Neuron (in vitro differentiated cells): ENCODE measurements around the gene SOBP.
"Not testable (repeated sequence)": the region's sequence is repeated elsewhere in the genome, so short reads cannot be mapped to it uniquely, and the experiment has no call there.

Source experiments
- H2AFZ ChIP-seq: one replicate; pipeline ENCODE4 v1.6.1; 2013; ENCODE audit warnings: low read depth, mild to moderate bottlenecking, inconsistent platforms, low read length, moderate library complexity
- H3K27me3 ChIP-seq: one replicate; pipeline ENCODE4 v1.6.1; 2013; ENCODE audit warnings: low read length; ENCODE audit not compliant: insufficient read depth
- H3K36me3 ChIP-seq: one replicate; pipeline ENCODE4 v1.6.1; 2013; ENCODE audit warnings: low read length; ENCODE audit not compliant: insufficient read depth
- H3K4me1 ChIP-seq: one replicate; pipeline ENCODE4 v1.6.1; 2013; ENCODE audit warnings: low read length; ENCODE audit not compliant: insufficient read depth
- H3K4me3 ChIP-seq: 2 replicates; pipeline ENCODE4 v1.5.1; 2013; ENCODE audit warnings: mild to moderate bottlenecking, low read length, moderate library complexity
- H3K9me3 ChIP-seq: one replicate; pipeline ENCODE4 v1.6.1; 2013; ENCODE audit warnings: low read length

SOBP gene

DNA sequence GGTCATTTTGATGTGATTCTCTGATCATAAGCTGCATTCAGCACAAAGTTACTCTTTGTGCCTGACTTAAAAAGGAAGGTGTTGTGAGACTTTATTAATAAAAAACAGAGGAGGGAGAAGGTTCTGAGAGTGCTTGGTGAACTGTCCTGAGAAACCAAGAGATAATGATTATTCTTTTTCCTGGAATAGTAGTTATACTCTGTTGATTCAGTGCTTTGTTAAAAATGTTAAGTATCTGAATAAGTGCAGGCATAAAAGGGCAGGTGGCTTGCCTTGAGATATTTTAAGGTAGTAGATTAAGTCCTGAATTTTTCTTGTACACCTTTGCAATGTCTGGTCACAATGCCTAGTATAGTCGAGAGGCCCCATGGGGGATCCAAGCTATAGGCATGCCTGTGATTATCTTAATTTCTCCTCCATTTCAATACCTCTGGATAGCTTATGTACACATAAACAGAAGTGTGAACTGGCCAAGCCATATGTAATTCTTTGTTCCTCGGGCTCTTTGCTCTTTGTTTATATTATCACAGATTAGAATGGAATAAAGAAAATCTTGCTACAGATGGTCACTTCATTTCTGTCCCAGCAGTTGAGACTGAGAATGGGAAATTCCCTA is 50.0 kb downstream of the SOBP start:
- H3K27me3 ChIP-seq, result no peaks in the 10 kb centered on the region
- H3K36me3 ChIP-seq, result peaks cover 6% of the 10 kb centered on the region
- no peak overlapping the region for H3K4me3 ChIP-seq
- no peak overlapping the region for H2AFZ ChIP-seq
- peaks cover 47% of the 10 kb centered on the region for H3K4me1 ChIP-seq
- H3K9me3 ChIP-seq, result no peaks in the 10 kb centered on the region

DNA sequence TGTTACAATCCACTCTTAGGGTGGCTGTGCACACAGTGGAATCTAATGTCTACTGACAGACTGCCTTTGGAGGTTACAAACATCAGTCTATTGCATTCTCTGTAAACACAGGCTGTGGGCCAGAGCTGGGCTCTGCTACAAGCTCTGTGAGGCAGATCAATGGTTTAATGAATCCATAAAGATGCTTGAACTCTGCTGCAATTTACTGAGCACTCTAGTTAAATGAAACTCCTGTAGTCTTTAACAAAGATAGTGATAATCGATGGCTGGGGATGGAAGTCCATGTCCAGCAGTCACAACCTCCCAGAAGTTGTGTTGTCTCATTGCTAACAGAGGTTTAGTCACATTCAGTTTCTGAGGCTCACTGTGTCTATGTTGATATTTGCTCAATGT is 50.5 kb downstream of the SOBP start:
- peaks cover 10% of the 10 kb centered on the region for H3K36me3 ChIP-seq
- no peak overlapping the region for H2AFZ ChIP-seq
- H3K4me1 ChIP-seq, result peaks cover 42% of the 10 kb centered on the region
- no peaks in the 10 kb centered on the region for H3K27me3 ChIP-seq
- H3K9me3 ChIP-seq, result no peaks in the 10 kb centered on the region
- H3K4me3 ChIP-seq, result no peak overlapping the region

DNA sequence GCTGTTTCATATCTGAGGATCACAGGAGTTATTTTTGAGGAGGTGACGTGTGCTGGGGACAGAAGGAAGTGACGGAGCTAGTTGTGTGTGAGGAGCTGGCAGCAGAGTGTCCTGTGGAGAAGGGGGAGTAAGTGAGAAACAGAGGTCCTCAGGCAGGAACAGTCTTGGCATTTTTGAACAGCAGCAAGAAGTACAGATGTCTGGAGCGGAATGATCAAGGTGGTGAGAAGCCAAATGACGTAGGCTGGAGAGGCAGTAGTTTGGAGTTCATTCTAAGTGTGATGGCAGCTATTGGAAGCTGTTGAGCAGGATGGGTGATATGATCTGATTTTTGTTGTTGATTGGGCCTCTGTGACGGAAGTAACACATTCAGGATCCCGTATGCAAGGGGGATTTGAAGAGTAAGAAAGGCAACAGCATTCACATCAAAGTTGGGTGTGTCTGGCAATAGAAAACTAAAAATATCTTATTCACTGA is 52.3 kb downstream of the SOBP start:
- Histone ChIP-seq H3K4me1 (peaks cover 24% of the 10 kb centered on the region), H3K36me3 (peaks cover 13% of the 10 kb centered on the region), H3K27me3 (no peaks in the 10 kb centered on the region), H3K4me3 (no peak overlapping the region), H3K9me3 (no peaks in the 10 kb centered on the region), H2AFZ (no peak overlapping the region)

DNA sequence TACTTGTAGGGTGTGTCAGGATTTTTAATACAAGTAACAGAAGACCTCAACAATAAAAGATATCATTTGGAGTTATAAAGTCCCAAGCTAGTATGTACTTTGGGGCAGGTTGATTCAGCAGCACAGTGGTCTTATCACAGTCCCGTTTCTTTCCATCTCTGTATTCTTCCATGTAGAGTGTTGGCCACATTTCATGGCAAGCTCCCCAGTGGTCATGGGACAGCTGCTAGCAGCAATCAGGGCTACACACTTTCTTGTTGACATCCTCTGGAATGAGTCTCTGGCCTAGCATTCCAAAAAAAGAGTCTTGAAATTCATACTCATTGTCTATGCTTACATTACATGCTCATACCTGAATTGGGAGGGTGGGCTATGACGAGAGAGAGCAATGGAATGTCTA is 53.2 kb downstream of the SOBP start:
- no peak overlapping the region for H2AFZ ChIP-seq
- no peak overlapping the region for H3K4me3 ChIP-seq
- H3K27me3 ChIP-seq, result no peaks in the 10 kb centered on the region
- H3K9me3 ChIP-seq, result no peaks in the 10 kb centered on the region
- H3K36me3 ChIP-seq, result peaks cover 13% of the 10 kb centered on the region
- peaks cover 23% of the 10 kb centered on the region for H3K4me1 ChIP-seq

DNA sequence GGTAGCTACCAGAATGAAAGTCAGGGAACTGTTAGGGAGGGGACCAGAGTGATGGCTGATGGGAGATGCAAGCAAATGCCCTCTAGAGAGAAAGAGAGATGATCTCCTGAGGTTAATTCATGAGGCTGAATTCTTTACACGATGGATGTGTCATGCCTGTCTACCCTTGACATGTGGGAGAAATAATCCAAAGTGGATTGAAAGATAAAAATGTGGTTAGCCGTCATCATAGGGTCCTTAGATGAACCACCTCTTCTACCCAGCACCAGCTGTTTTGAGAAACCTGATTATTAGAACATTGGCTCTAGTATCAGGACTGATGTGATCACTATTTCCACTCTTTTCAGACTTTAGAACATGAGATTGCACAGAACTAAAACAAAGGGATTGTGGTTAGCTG is 53.6 kb downstream of the SOBP start:
- H3K4me3 ChIP-seq, result no peak overlapping the region
- H3K27me3 ChIP-seq, result no peaks in the 10 kb centered on the region
- H3K9me3 ChIP-seq, result no peaks in the 10 kb centered on the region
- peaks cover 21% of the 10 kb centered on the region for H3K4me1 ChIP-seq
- no peak overlapping the region for H2AFZ ChIP-seq
- peaks cover 10% of the 10 kb centered on the region for H3K36me3 ChIP-seq

DNA sequence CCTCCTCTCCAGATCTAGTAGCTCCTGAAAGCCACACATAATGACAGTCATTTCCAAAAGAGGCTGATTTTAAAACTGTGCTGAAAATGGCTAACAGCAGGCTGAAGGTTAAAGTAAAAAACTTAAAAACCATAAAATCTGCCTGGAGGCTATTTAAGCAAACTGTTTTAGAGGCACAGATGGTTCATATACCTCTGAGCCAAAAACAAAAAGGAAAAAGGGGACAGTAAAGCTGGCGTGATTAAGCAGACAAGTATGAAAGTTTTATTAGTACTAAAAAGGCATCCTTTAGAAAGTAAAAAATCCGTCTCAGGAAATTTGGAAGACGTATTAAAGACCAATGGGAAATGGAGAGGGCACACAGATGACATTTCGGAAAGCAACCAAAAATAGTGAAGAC is 55.8 kb downstream of the SOBP start:
- H3K4me3 ChIP-seq, result no peak overlapping the region
- no peaks in the 10 kb centered on the region for H3K27me3 ChIP-seq
- no peaks in the 10 kb centered on the region for H3K9me3 ChIP-seq
- H2AFZ ChIP-seq, result no peak overlapping the region
- H3K36me3 ChIP-seq, result peaks cover 21% of the 10 kb centered on the region
- H3K4me1 ChIP-seq, result no peaks in the 10 kb centered on the region

DNA sequence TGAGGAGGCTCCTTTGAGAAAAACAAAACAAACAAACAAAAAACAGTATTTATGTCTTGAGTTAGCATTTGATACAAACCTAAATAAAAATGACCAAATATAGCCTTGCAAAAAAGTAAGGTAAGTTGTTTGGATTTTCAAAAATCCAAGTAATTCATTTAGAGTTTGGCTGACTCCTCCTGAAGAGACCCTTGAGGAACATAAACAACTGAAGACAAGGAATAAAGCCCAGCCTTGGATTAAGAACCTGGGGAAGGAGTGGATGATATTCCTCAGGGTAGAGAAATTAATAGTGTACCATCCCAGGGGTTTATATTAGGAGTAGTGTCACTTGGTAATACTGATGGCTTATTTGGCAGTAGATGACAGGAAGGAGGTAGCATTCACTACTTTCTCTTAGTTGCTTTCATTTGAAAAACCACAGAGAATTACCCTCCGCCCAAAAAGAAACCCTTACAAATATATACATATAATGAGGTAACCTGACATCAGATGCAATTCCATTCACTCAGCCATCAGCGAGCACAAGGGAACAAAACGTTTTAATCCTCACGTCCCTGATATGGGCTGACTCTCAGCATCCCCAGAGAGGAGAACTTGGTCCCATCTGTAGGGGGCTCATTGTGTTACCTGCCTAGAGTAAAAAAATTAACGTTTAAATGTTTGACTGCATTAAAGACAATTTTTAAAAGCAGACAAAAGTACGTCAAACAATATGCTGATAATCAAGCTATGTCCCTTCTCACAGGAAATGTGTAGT is 57.0 kb downstream of the SOBP start:
- no peak overlapping the region for H2AFZ ChIP-seq
- H3K4me3 ChIP-seq, result no peak overlapping the region
- H3K9me3 ChIP-seq, result no peaks in the 10 kb centered on the region
- H3K4me1 ChIP-seq, result no peaks in the 10 kb centered on the region
- peaks cover 21% of the 10 kb centered on the region for H3K36me3 ChIP-seq
- H3K27me3 ChIP-seq, result no peaks in the 10 kb centered on the region

DNA sequence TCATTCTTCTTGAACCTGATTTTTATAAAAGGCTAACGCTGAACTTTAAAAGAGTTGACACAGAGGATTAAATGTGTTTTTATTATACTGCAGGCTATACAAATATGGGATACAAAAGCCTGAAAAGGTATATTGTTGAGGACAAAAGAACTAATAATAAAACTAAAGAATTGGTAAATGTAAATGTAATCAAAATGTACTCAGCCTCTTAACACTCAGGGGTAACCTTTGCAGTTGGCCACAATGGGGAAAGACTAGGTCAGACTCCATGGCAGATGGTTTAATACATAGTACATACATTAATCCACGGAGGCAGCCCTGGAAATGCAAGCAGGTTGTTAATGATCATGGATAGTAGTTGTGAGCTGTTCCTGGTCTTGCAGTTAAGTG is 57.5 kb downstream of the SOBP start:
- H2AFZ ChIP-seq, result no peak overlapping the region
- H3K4me1 ChIP-seq, result no peaks in the 10 kb centered on the region
- no peaks in the 10 kb centered on the region for H3K9me3 ChIP-seq
- H3K27me3 ChIP-seq, result no peaks in the 10 kb centered on the region
- H3K4me3 ChIP-seq, result no peak overlapping the region
- peaks cover 21% of the 10 kb centered on the region for H3K36me3 ChIP-seq

DNA sequence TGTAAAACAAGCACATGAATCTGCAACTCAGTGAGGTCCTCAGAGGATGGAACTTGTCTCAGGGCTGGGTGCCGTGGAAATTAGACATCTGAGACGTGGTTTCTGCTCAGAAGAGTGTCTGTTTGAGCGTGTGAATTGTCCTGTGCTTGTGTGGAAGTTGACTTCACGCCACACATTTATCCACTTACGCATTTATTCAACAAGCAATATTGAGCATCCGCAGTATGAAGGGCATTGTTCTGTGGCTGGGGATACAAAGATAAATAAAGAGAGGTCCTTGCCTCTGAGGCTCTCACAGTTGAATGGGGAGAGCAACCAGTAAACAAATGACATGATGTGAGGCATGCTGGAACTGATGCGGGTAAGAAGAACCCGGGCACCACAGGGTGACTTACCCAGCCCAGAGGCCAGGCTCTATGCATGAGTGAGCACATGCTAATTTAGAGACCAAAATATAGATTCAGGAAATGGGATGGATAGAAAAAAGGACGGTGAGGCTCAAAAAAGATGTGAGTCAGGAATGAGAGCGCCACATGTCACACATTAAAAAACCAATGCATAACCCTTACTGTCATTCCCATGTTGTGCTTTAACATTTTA is 60.4 kb downstream of the SOBP start:
- peaks cover 20% of the 10 kb centered on the region for H3K36me3 ChIP-seq
- peaks cover 7% of the 10 kb centered on the region for H3K4me1 ChIP-seq
- no peak overlapping the region for H2AFZ ChIP-seq
- no peak overlapping the region for H3K4me3 ChIP-seq
- H3K9me3 ChIP-seq, result no peaks in the 10 kb centered on the region
- no peaks in the 10 kb centered on the region for H3K27me3 ChIP-seq

DNA sequence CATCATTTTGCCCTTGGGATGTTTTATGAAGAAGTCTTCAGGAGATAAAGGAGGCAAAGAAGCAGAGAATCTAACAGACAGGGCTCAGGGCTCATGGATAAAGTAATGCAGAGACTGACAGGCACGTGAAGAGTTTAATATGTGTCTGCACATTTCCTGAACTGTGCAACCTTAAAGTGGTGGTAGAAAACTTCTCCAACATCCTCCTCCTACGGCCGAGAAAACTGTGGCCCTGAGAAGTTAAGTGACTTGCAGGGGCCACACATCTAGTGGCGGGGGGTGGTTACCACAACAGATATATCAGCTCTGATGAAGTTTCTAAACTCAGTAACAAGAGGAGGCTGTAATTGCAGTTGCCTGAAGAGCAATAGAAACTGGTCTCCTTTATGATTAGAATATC is 61.0 kb downstream of the SOBP start:
- Histone ChIP-seq H3K36me3 (peaks cover 16% of the 10 kb centered on the region), H3K4me1 (peaks cover 10% of the 10 kb centered on the region), H3K4me3 (no peak overlapping the region), H3K27me3 (no peaks in the 10 kb centered on the region), H2AFZ (no peak overlapping the region), H3K9me3 (no peaks in the 10 kb centered on the region)

DNA sequence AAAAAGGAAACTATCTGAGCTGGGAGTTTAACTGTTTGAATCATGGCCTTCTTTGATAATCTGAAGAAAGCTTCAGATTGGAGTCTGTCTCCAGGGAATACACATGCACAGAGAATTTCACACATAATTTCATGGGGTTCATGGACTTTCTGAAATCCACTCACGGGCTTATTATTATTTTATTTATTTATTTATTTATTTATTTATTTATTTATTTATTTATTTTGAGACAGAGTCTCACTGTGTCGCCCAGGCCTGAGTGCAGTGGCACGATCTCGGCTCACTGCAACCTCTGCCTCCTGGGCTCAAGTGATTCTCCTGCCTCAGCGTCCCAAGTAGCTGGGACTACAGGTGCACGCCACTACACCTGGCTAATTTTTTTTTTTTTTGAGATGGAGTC is 63.2 kb downstream of the SOBP start:
- Histone ChIP-seq H3K4me1 (peaks cover 15% of the 10 kb centered on the region), H3K36me3 (peaks cover 16% of the 10 kb centered on the region)
- not testable (repeated sequence) for H3K27me3 ChIP-seq, H3K9me3 ChIP-seq, H3K4me3 ChIP-seq, H2AFZ ChIP-seq

DNA sequence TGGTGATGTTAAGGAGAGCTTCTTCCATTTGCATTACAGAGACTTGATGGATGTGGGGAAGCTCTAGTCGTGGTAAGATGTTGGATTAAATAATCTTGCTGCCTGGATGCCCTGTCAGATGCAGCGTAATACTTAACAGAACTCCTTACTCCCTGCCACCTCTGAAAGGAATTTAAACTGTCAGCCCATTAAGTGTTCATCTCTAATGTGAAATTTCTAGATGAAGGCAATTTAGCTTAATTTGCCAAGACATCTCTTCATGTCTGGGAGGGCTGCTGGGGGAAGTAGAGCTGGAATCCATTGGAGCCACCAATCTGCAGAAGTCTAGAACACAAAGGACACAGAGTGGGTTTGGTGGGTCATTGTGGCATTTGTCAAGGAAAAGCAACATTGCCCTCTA is 64.4 kb downstream of the SOBP start:
- H2AFZ ChIP-seq, result no peak overlapping the region
- H3K4me1 ChIP-seq, result peaks cover 15% of the 10 kb centered on the region
- H3K27me3 ChIP-seq, result no peaks in the 10 kb centered on the region
- H3K9me3 ChIP-seq, result no peaks in the 10 kb centered on the region
- no peak overlapping the region for H3K4me3 ChIP-seq
- H3K36me3 ChIP-seq, result peaks cover 16% of the 10 kb centered on the region

DNA sequence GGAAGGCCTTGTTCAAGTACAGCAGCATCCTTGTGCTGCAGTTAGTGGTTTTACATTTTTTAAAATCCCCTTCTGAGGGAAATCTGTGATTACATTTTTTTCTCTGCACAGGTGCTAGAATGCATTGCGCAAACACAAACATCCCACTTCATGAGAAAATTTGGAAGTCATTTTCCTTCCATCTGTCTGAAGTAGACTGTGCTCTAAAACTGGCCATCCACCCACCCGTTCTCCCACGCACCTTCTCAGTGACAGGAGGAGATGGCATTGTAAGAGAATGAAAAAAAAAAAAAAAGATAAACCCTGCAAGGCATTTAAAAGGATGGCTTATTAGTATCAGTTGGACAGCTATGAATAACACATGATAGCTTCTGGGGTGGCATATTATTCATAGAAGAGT is 65.0 kb downstream of the SOBP start:
- no peak overlapping the region for H3K4me3 ChIP-seq
- no peaks in the 10 kb centered on the region for H3K9me3 ChIP-seq
- no peak overlapping the region for H2AFZ ChIP-seq
- H3K27me3 ChIP-seq, result no peaks in the 10 kb centered on the region
- H3K36me3 ChIP-seq, result peaks cover 12% of the 10 kb centered on the region
- H3K4me1 ChIP-seq, result peaks cover 15% of the 10 kb centered on the region
